Measurements from ENCODE around the gene GPR158.

Gene GPR158

DNA sequence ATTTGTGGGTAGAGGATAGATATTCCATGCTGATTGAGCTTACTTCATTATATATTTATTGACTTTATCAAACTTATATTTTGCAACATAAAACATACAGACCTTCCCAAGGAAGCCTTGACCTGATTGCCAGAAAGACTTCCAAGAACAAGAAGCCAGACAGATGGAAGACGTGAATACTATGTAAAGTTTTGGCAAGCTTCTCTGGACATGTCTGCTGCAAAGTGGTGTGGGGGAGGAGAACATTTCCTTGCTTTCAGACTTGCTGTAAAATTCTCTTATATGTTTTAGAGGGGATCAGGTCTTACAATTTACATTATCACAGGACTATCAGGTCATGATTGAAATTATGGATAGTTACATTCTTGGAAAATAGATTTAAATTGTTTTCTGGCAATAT, 23.4 kb downstream of the GPR158 start:
- DNase-seq = no peak

DNA sequence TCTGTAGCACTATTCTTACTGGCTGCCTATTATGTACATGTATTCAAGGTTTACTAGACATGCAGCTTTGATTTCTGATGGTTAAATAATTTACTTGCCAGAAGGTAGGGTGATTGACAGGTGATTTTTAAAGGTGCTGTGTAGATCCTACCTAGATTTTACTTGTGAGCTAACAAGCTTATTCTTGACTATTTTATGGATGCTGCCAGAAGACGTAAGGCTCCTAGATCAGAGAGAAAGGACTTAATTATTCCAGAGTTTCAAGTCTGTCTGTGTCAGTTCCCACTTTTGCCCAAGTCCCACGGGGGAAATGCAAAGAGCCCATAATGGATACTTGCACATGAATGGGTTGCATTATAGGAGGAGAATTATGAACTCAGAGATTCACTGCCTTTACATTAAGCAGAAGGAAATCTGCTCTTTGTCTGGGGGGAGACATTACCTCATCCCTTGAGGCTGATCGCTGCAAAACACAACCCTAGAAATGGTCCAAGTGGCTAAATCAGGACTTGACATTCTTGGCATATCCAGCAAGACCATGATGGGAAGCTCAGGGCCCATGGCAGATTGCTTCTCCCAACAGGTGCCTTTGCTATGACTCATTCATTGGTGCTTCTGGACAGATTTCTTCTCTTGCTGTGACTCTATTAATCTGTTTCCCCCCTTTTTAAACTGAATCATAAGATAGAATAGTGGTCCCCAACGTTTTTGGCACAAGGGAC, 32.1 kb downstream of the GPR158 start:
- DNase-seq = no peak

DNA sequence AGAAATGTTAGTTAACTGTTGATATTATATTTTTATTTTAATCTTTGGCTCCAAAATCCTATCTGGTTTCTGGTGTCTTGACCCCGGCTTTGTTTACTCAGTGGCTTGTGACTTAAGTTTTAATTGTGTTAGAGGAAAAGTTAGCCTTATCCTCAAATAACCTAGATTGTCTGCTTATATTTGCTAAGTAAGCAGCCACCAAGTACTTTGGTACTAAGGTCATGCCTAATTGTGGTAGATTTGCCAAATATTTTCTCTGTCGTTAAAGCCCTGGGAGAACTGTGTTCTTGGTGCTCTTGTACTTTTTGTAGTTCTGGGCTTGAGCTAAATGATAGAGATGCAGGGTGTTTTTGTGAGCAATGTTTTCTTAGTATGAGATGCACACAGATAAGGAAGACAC, 34.8 kb downstream of the GPR158 start:
- DNase-seq = no peak

DNA sequence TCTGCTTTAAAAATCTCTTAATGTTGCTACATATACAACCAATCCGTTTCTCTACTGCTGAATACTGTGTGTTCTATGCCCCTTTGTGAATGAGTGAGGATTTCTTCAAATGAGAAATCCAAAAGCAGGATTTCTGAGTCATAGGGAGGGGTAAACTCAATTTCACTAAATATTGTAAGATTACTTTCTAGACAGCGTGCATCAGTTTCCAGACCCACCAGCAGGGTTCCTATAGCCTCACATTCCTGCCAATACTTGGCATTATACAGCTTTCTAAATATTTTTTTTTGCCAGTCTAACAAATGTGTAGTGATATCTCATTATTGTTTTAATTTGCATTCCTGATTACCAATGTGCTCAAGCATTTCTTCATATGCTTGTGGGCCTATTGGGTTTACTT, 35.5 kb downstream of the GPR158 start:
- DNase-seq = no peak

DNA sequence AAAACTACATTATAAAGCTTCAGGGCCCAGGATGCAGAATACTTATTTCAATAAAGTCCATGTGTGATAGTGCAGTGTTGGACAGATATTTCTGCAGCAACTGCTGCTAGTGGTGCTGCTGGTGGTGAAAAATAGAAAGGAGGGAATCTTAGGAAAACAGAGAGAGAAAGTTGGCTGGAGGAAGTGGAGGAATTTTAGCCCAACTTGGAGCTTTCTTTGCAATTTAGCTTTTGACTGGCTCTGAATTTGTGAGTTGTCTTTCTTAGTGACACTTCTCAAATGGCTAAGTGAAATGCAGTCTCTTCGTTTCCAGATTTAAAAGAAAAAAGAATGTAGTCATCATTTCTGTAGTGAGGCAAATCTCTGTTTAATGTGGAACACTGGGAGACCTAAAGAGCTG, 45.4 kb downstream of the GPR158 start:
- no peak for DNase-seq

DNA sequence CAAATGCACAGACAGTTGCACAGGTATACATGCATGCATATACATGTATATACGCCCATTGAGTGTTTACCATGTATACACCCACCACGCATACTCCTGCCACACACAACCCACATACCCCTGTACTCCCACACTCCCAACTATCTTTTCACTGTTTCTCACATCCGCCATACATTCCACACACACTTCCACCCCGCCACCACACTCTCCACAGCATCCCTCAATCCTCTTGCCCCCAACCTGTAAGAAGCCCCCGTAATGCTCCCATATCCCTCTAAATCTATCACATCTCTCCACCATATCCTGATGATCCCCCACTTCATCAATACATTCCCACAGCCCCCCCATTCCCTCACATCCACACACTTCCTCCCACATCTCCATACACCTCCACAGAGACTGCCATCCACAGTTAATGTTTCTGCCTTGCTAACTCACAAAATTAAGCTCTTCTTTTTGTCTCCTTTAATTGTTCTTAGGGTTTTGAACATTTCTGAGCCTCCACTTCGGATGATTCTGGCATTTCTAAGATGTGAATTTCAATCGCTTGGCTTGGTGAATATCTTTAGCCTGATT, 47.4 kb downstream of the GPR158 start:
- DNase-seq = no peak

DNA sequence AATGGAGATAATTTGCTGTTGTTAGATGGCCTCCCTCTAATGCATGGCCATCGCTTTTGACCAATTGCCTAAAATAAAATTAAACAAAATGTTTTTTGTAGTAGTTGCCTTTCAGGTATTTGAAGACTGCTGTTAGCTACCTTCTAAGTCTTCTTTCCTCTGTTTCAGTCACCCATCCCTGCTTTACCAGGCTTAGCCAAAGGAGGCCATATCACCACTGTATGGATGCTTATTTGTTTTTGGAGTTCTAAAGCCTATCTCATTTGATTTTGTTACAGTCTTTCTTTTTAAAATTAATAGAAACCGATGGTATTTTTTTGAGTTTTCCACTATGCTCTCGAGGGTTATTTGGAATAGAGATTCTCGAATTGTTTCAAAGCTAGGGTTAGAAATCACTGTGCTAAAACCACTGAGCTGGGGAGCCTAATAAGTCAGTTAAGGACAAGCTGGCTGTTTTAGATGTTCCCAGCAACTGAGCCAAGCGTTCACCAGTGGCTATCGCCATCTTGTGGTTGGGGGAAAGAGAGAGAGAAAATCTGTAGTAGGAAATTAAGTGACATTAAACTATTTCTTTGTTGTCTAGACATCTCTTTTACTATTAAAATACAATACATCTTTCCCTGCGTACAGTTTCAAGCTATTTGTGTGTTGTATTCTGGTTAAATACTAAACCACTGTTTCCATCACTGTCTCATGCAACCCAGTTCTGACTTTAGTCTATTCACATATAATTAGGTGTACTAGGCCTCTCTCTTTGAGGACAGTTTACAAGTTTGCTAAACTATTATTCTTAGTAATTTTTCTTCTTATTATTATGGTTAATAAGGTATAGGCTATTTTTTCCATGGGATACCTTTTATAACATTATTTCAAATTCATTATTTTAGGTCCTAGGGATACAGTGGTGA, 52.2 kb downstream of the GPR158 start:
- DNase-seq = no peak

DNA sequence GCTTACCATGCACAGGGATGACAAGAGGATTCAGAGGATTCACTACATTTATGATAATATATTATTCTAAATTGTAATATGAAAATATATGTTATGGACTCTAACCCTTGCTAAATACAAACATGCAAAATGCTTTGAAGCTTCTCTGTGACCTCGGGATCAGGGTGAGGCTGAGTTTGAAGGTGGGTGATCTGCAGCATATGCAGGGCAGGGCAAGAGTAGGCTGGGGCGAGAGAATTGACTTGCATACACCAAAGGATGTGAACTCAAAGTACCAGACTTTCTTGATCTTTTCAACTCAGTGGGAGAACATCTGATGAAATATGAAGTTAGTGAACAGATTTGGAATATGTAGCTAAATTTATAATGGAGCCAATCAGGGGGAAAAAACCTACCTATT, 57.0 kb downstream of the GPR158 start:
- no peak for DNase-seq

DNA sequence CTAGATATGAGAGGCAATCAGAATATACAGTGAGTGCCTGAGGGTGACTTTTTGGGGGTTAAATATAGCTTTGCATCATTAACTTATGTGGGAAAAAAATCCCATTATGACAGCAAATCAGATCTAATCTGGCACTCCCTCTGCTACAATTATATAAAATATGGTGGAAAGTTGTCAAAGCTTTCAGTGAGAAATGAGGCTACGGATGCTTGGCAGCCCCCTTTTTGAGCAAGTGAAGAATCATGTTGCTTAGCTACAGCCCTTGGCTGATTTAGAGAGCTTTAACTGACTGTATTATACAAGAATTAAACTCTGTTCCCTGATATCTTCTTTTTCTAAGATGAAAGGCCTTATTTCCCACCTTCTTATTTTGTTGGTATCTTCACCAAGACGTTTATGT, 57.4 kb downstream of the GPR158 start:
- DNase-seq = no peak

DNA sequence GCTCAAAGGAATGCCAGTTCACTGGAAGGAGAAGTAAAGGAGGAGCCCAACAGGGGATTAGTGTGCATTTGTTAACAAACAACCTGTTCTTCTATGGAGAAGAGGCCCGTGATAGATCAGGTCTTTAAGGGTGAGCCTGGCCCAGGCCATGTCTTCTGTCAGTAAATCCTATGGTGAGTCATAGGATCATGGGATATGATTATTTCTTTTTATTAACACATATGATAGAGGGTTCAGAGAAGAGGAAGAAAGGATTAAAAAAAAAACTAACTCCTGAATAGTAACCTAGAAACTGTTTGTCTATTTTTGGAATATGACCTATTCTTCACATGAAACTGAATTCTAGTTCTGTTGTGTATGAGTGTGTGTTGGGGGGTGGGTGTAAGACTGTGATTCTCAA, 70.4 kb downstream of the GPR158 start:
- no peak for DNase-seq

DNA sequence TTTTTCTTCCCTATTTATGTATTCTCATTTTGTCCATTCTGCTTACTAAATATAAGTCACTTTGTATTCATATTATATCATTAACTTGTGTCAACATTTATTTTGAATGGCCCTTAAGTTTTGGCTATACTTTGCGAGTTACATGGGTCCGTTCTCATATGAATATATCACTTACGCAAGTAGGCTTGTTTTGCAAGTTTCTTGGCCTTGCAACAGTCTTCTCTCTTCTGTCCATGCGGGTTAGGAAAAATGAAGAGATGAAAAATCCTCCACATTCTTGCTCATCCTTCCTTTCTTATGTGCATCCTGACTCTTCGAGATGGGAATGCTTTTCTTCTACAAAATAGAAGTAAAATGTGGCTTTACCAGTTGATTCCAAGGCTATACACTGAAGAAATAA, 82.8 kb downstream of the GPR158 start:
- no peak for DNase-seq

DNA sequence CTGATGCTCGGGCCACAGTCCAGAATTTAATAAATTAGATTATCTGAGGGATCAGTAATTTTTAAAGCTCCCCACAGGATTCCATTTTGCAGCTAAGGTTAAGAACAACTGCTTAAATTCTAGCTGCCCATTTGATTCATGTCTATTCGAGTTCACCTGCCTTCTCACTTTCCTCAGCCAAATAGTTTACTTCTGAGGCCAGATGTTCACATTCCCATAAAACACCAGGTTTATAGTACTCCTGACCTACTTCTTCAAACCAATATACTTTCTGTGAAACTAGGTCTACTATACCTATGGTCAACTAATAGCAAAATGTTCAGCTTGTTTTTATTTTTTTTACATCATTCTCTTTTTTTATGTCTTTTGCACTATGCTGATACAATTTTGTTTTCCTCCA, 86.3 kb downstream of the GPR158 start:
- DNase-seq = no peak

DNA sequence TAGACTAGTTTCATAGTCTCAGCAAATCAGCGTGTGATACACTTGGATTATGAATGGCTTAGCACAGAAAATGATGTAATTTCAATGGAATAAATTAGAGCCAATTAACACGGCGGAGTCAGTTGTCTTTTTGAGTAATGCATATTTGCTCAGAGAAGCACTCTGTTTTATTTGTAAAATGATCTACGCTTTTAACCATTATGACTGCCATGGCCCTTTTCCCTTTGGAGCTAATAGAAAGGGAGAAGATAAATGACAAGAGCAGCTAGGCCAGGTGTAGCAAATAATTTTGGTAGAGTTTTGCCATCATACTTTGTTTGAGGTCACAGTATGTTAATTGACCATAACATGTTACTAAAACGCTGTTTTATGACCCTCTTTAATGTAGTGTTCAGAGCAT, 86.8 kb downstream of the GPR158 start:
- DNase-seq = no peak

DNA sequence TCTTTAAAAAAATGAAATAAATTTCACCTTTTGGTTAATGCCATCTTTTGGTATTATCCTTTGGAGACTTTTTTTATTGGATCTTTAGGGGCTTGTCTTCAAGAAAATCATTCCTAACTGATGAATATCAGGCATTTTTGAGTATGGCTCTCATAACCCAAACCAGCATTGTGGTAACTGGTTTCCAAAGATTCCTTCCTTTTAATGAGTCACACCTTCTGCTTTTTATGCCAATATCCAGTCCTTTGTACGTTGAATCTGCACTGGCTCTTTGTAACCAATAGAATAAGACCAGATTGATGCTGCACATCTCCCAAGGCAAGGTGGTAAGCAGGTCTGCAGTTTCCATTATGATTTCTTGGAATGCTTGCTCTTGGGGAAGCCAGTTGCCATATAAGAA, 89.1 kb downstream of the GPR158 start:
- no peak for DNase-seq

DNA sequence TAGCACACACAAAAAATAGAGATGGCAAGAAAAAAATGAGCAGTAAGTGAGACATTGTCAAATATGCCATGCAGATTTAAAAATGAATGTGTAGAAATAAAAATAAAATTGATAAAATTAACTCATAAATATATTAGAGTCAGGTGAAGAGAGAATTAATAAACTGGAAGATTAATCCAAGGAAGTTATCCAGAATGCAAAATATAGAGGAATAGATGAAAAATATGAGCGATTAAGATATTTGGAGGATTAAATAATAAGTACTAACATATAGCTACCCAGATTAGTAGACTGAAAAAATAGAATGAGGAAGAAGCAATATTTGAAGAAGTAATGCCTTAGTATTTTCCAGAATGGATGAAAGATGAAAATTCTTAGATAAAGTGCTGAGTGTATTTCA, 103.4 kb downstream of the GPR158 start:
- DNase-seq = no peak

DNA sequence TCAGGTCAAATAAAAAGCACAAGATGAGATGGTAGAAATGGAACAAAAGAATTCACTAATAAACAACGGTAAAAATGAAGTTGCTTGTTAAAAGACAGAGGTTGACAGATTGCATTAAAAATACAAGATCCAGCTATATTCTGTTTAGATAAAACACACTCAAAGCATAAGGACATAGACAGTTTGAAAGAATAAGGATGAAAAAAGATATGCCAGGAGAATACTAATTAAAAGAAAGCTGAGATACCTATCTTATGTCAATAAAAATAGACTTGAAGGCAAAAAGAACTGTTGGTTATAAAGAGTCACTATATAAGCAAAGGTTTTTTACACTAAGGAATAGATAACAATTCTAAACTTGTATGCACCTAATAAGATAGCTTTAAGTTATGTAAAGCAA, 105.3 kb downstream of the GPR158 start:
- DNase-seq = no peak

DNA sequence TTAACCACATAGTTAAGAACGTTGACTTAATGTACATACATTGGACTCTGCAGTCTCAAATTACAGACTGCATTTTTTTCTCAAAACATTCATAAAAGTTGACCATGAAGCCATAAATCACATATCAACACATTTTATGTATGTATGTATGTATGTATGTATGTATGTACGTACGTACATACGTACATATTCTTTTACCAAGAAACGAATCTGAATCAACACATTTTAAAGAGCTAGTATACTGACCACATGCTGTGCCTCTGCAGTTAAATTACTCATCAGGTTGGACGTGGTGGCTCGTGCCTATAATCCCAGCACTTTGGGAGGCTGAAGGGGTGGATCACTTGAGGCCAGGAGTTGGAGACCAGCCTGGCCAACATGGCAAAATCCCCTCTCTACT, 105.8 kb downstream of the GPR158 start:
- DNase-seq = no peak

DNA sequence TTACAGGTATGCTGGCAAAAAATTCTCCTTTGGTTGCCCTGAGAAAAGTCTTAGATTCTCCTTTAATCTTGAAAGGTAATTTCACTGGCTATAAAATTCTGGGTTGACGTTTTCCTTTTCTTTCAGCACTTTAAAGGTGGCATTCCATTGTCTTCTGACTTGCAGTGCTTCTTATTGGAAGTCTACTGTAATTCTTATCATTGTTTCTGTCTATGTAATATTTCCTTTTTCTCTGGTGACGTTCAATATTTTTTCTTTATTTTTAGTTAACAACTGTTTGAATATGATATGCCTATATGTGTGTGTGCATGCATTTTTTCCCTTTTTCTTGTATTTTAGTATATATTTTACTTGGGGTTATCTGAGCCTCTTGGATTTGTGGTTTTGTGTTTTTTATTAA, 111.0 kb downstream of the GPR158 start:
- DNase-seq = no peak

DNA sequence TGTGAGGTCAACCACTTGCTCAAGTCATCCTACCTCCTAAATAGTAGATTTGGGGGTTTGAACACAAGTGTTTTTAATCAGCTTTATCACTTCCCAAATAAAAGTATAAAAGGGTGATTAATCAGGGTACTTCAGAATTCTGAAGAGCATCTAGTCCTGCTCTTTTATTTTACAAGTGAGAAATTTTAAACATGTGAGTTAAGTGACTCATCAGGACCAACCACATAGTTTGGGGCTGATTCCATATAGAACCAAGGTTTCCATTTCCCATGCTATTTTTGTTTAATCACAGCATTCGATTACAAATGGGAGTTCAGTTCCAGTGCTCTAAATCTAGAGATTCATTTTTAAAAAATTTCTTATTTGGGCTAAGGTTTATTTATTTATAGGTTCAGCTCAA, 113.4 kb downstream of the GPR158 start:
- DNase-seq = no peak

DNA sequence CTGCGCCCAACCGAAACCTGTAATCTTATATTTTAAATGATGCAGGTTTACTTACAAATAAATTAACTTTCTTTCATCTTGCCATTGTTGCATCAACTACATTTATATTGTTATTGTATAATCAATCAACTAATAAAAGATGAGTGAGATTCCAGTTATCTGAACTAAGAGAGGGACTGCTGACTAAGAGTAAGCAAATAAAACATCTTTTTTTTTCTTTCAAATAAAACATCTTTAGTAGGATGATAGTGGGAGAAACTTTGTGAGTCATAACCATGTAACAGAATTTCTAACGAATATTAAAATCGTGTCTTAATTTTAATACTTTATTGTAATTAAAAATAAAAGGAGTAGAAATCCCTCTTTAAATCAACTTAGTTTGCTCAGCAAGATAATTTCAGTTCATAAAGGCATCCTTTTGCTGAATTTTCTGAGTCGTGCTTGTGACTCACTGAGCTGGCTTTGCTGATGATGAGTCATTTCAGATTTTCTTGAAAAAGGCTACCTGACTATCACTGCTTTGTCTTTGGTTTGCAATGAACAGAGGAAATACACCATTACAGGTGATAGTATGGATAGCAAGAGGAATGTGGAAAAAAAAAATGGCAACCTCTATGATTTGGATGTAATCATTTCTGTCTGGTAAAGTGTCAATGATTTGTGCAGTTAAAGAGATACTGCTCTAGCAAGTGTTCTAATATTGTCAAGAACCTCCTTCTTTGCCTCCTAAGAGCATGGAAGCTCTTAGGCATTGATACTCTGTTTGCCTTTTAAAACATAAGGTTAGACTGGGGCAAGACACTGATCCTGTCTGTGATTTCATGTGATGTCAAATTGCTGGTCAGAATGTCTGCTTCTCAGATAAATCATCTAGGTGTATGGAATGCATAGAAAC, 119.5 kb downstream of the GPR158 start:
- no peak for DNase-seq

DNA sequence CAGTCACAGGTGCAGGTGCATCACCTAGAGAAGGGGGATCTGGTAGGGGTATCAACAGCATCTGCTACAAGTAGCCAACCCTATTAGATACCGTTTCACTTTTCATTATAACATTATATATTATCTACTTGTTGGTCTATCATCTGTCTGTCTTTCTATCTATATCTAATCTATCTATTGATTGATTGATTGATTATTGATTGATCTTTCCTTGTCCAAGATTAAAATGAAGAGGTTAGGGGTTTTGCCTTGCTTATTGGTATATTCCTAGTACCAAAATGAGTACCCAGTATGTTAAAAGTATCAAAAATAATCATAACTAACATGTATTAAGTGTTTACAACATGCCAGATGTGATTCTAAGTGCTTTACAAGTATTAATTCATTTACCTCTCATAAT, 121.5 kb downstream of the GPR158 start:
- DNase-seq = no peak

DNA sequence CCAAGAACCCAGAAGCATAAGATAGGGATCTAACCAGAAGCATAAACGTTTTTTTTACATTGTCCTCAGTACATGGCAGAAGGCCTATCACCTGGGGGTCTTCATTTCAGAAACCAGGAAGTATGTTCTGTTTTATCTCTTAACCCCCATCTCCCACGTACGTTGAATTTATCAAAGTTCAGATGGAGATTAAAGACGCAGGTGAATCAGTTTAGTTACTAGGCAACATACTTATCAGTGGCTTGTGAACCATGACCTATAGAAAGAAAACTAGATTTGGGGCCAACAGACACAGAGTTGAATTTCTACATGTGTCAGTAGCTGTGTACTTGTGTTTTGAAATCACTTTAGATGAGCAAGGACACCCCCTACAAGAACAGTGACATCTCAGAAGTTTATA, 122.7 kb downstream of the GPR158 start:
- DNase-seq = no peak

DNA sequence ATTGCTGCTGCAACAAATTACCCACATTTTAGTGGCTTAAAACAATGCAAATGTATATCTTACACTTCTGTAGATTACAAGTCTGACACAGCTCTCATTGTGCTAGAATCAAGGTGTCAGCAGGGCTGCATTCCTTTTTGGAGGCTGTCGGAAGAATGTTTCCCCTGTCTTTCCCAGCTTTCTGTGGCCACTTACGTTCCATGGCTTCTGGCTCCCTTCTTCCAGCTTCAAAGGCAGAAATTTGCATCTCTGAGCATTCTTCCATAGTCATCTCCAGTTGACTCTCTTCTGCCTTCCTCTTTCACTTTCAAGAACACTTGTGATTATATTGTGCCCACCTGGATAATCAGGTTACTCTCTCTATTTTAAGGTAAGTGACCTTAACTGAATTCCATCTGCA, 125.3 kb downstream of the GPR158 start:
- no peak for DNase-seq
